ENCODE results near the gene DSG4. TPM values are rescaled to one million over a fixed set of nuclear protein-coding genes. Genes with fewer than 3 reads are reported as not detected.
"Not testable (repeated sequence)": the region's sequence is repeated elsewhere in the genome, so short reads cannot be mapped to it uniquely, and the experiment has no call there.

DSG4 gene
- total RNA-seq, result not detected
- polyA plus RNA-seq (ENCODE audit: insufficient read length in 6 of 6), result not detected
- long read RNA-seq, donor 1, result 0 reads
- long read RNA-seq, donor 2, result 0 reads
- long read RNA-seq, donor 3, result 0 reads
- long read RNA-seq, donor 4, result 0 reads
- long read RNA-seq, donor 5, result 0 reads
- long read RNA-seq, donor 6, result 0 reads
- long read RNA-seq, donor 7, result 0 reads
- long read RNA-seq, donor 8, result 0 reads
- long read RNA-seq, donor 9, result 0 reads
- long read RNA-seq, donor 10, result 0 reads
- long read RNA-seq, donor 11, result 0 reads
- long read RNA-seq, donor 12, result 0 reads

- H3K27me3 ChIP-seq, result no peaks in the 10 kb centered on the region
- H3K27ac ChIP-seq, result no peak within 1 kb of the TSS
- H3K9me3 ChIP-seq, result no peaks in the 10 kb centered on the region
- no peak for DNase-seq
- no peaks in the 10 kb centered on the region for H3K36me3 ChIP-seq
- H3K4me3 ChIP-seq, result no peak within 1 kb of the TSS
- no peak for TF ChIP-seq CTCF (IDR thresholded peaks at IDR 0.05)
- intact Hi-C loops (cut with DNase I), result no loop called here
- no peak for ATAC-seq
- H3K4me1 ChIP-seq, result no peaks in the 10 kb centered on the region
Observed at GRCh38 chr18:31376477-31376876, at the start of gene DSG4. Gene DSG4, plus strand, starts transcription at chr18:31376777. Its CDS starts 135 bp downstream, at chr18:31376912.

- no peaks in the 10 kb centered on the region for H3K9me3 ChIP-seq
- no peak for TF ChIP-seq CTCF (IDR thresholded peaks at IDR 0.05)
- H3K27ac ChIP-seq, result no peak overlapping the region
- intact Hi-C loops (cut with DNase I), result no loop called here
- no peaks in the 10 kb centered on the region for H3K27me3 ChIP-seq
- no peak overlapping the region for H3K4me3 ChIP-seq
- no peaks in the 10 kb centered on the region for H3K36me3 ChIP-seq
- no peak for ATAC-seq
- no peak for DNase-seq
- H3K4me1 ChIP-seq, result no peaks in the 10 kb centered on the region
Observed at GRCh38 chr18:31329787-31330438, 46.7 kb upstream of the DSG4 start.

- H3K9me3 ChIP-seq, result no peaks in the 10 kb centered on the region
- no peak for TF ChIP-seq CTCF (IDR thresholded peaks at IDR 0.05)
- ATAC-seq (no peak), DNase-seq (no peak)
- no peak overlapping the region for H3K4me3 ChIP-seq
- H3K27me3 ChIP-seq, result no peaks in the 10 kb centered on the region
- intact Hi-C loops (cut with DNase I), result no loop called here
- H3K27ac ChIP-seq, result no peak overlapping the region
- no peaks in the 10 kb centered on the region for H3K4me1 ChIP-seq
- no peaks in the 10 kb centered on the region for H3K36me3 ChIP-seq
Observed at GRCh38 chr18:31343454-31343853, 33.1 kb upstream of the DSG4 start.

GRCh38 chr18:31353336-31353735 is 23.2 kb upstream of the DSG4 start:
- ATAC-seq; H3K36me3 ChIP-seq; H3K9me3 ChIP-seq; H3K4me1 ChIP-seq; H3K4me3 ChIP-seq; H3K27ac ChIP-seq; intact Hi-C loops (cut with DNase I); H3K27me3 ChIP-seq; DNase-seq: not testable (repeated sequence)

- DNase-seq (no peak), ATAC-seq (no peak)
- Histone ChIP-seq H3K27ac (no peak overlapping the region), H3K4me1 (no peaks in the 10 kb centered on the region), H3K36me3 (no peaks in the 10 kb centered on the region), H3K9me3 (peaks cover 0 to 3% of the 10 kb centered on the region in 2 donors), H3K4me3 (no peak overlapping the region), H3K27me3 (no peaks in the 10 kb centered on the region)
- intact Hi-C loops (cut with DNase I), result no loop called here
- no peak for TF ChIP-seq CTCF (IDR thresholded peaks at IDR 0.05)
Observed at GRCh38 chr18:31354990-31355389, 21.6 kb upstream of the DSG4 start.
